ENCODE results near the gene MAB21L1.

MAB21L1 gene

DNA sequence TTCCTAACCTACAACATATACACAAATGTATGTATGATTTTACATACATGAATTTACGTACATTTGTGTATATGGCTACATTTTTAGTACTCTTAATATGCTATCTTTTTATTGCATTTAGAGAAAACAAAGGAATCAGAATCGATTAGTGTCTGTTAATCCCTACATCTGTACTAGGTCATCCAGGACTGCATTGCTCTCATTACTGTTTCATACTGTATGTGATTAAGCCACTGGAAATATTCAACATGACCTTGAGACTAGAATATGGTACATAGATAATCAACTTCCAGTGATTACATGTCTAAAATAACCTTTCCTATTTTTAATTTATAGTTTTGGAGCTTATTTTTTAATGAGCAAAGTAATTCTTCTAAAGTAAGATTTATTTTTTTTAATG is 5.3 kb upstream of the MAB21L1 start:
- TF ChIP-seq, protein P1, sequence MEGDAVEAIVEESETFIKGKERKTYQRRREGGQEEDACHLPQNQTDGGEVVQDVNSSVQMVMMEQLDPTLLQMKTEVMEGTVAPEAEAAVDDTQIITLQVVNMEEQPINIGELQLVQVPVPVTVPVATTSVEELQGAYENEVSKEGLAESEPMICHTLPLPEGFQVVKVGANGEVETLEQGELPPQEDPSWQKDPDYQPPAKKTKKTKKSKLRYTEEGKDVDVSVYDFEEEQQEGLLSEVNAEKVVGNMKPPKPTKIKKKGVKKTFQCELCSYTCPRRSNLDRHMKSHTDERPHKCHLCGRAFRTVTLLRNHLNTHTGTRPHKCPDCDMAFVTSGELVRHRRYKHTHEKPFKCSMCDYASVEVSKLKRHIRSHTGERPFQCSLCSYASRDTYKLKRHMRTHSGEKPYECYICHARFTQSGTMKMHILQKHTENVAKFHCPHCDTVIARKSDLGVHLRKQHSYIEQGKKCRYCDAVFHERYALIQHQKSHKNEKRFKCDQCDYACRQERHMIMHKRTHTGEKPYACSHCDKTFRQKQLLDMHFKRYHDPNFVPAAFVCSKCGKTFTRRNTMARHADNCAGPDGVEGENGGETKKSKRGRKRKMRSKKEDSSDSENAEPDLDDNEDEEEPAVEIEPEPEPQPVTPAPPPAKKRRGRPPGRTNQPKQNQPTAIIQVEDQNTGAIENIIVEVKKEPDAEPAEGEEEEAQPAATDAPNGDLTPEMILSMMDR (conservative IDR thresholded peaks at IDR 0.05; ENCODE audit: control insufficient read depth, insufficient read depth, low read depth, low read length) = no peak
- DNase-seq (ENCODE audit: low read depth) = no peak
- no peak overlapping the region for H3K4me3 ChIP-seq (ENCODE audit: control insufficient read depth, low read depth, low read length)

- no peak for DNase-seq (ENCODE audit: low read depth)
- TF ChIP-seq, protein P1 (conservative IDR thresholded peaks at IDR 0.05; ENCODE audit: control insufficient read depth, insufficient read depth, low read depth, low read length) = no peak
- H3K4me3 ChIP-seq (ENCODE audit: control insufficient read depth, low read depth, low read length) = no peak overlapping the region
Measured at GRCh38 chr13:35480346-35480745, 3.9 kb upstream of the MAB21L1 start.

- TF ChIP-seq, protein P1 (conservative IDR thresholded peaks at IDR 0.05; ENCODE audit: control insufficient read depth, insufficient read depth, low read depth, low read length) = no peak
- no peak overlapping the region for H3K4me3 ChIP-seq (ENCODE audit: control insufficient read depth, low read depth, low read length)
- no peak for DNase-seq (ENCODE audit: low read depth)
Measured at GRCh38 chr13:35479706-35480105, 3.2 kb upstream of the MAB21L1 start.

DNA sequence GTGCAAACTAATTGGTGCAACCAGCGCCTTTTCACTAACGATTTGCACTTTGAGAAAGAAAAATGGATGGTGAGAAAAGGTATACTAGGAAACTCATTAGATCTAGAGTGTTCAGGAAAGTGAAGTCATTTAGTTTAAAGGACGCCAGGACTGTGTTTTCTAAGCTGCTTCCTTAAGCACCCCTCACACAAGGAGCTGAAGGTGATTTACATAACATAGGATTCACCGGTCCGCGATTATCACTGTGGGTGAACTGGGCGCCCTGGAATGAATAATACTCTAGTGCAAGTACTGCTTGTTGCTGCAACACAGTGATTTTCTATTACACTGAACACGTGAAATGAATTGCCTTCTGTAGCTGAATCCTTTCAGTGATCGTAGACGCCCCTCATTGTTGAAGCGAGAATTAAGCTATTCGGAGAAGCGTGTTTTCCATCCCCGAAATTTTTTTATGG is 2.6 kb upstream of the MAB21L1 start:
- TF ChIP-seq, protein P1 (conservative IDR thresholded peaks at IDR 0.05; ENCODE audit: control insufficient read depth, insufficient read depth, low read depth, low read length) = no peak

DNA sequence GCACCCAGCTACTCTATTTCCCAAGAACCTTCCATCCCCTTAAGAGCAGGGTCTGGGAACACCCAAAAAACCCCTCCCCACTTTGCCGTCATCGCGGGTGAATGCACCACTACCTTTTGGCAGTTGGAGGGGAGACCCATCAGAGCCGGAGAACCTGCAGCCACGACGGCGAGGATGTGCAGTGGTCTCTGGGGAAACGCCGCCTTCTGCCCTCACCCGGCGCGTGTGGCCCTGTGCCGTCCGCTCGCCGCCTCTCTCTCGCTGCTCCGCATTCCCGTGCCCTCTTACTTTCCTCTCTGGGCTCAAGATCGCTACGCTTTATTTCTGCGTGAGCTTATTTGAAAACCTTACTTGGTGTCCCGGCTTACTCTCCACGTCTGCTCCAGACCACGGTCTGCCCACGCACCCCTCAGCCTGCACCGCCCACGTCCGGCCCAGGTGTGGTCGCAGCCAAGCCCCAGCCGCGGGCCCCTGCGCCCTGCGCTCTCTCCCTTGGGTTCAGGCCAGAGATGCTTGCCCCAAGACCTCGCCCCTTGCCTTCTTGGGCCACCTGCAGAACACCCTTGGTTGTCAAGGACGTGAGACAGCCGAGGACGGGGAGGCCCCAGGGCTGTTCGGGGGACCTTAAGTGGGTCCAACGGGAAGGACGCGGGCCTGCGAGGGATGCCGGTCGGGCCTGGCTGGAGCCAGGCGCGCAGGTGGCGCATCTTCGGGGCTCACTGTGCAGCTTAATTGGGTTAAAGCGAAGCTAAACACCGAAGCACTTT is 2.0 kb upstream of the MAB21L1 start:
- no peak for DNase-seq (ENCODE audit: low read depth)
- peak overlapping the region; percentile 38 for H3K4me3 ChIP-seq (ENCODE audit: control insufficient read depth, low read depth, low read length)
- TF ChIP-seq, protein P1 (conservative IDR thresholded peaks at IDR 0.05; ENCODE audit: control insufficient read depth, insufficient read depth, low read depth, low read length) = no peak

More for the DNA sequence above, 2.6 kb upstream of the MAB21L1 start:
- H3K4me3 ChIP-seq (ENCODE audit: control insufficient read depth, low read depth, low read length) = peak overlapping the region; percentile 38
- DNase-seq (ENCODE audit: low read depth) = peak; percentile 46

DNA sequence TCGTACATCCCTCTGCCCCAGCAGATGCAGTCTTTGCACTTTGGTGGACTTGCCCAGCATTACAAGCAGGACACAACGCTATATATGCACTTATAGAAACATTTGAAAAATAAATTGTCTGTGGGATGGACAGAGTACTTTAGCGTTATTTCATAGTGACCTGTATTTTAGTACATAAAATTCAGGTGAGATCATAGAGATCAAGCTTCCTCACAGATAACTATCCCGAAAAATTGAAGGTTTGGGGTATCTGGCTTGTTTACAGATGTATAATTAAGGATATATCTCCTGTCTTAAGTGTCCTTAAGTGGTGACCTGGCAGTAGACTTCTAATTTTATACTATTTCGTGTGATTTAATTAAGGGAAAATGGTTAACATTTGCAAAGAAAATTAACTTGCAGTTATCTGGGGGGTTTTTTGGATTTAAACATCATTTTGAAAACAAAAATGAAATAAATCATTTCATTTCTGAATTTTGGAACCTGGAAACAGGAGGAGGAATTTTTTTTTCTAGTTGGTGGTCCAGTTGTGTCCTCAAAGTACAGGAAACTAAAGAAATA is 977 bp upstream of the MAB21L1 start:
- DNase-seq (ENCODE audit: low read depth) = no peak
- TF ChIP-seq, protein P1 (conservative IDR thresholded peaks at IDR 0.05; ENCODE audit: control insufficient read depth, insufficient read depth, low read depth, low read length) = no peak
- no peak overlapping the region for H3K4me3 ChIP-seq (ENCODE audit: control insufficient read depth, low read depth, low read length)

Measured in fibroblast of mammary gland (primary cell).